ENCODE data around the gene PSAPL1.

Gene PSAPL1

DNA sequence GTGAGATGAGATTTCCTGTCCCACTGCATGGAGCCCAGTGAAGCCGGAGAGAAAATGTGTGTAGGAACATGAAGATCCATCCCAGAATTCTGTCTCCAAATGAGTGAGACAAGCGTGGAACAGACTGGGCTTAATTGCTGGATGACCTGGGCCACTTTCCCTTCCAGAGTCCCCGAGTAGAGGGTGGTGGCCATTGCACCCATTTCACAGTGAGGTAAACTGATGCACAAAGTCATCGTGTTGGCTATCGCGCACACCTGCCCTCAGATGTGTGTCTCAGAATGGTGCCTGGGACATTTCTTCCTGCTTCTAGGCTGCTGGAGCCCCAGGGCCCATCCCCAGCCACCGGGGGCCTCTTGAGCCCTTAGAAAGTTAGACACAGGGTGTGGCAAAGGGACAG lies 43.0 kb upstream of the PSAPL1 start:
- no CpG with 5 or more reads among the region's 7 CpGs for WGBS (ENCODE audit: extremely low coverage, insufficient coverage, insufficient read length)
- no peak for DNase-seq
- Histone ChIP-seq H2AFZ (ENCODE audit: insufficient read depth, low read length, poor library complexity) (no peak overlapping the region), H2BK12ac (ENCODE audit: low read length) (no peak overlapping the region), H3K4me3 (ENCODE audit: low read depth, low read length) (no peak overlapping the region), H3K79me1 (ENCODE audit: low read length) (no peaks in the 10 kb centered on the region), H3K4ac (ENCODE audit: low read depth, low read length) (no peak overlapping the region), H2BK120ac (ENCODE audit: insufficient read depth, low read length, poor library complexity) (no peak overlapping the region), H4K8ac (ENCODE audit: low read depth, low read length) (no peak overlapping the region), H2AK5ac (ENCODE audit: low read length) (no peak overlapping the region), H4K91ac (ENCODE audit: low read depth, low read length) (no peak overlapping the region), H3K4me2 (ENCODE audit: low read length) (no peak overlapping the region), H3K36me3 (ENCODE audit: control insufficient read depth in 1 of 2, insufficient read depth in 2 of 2, low read length in 2 of 2) (no peaks in the 10 kb centered on the region), H3K27ac (ENCODE audit: low read depth, low read length) (no peak overlapping the region), H3K27me3 (ENCODE audit: insufficient read depth, low read length) (no peaks in the 10 kb centered on the region), H3K9ac (ENCODE audit: low read length) (no peak overlapping the region), H3K4me1 (ENCODE audit: control insufficient read depth in 1 of 2, insufficient read depth in 2 of 2, low read length in 2 of 2) (peaks cover 0 to 4% of the 10 kb centered on the region in 2 experiments), H3K23ac (ENCODE audit: low read length) (no peak overlapping the region), H4K12ac (ENCODE audit: low read depth, low read length) (no peak overlapping the region), H3K79me2 (ENCODE audit: control insufficient read depth, insufficient read depth, low read length, poor library complexity) (no peaks in the 10 kb centered on the region), H3K18ac (ENCODE audit: low read length) (no peak overlapping the region), H3K9me3 (ENCODE audit: insufficient read depth, low read depth, low read length) (peaks cover 11% of the 10 kb centered on the region), H2BK5ac (ENCODE audit: low read depth, low read length, poor library complexity) (no peak overlapping the region), H3K14ac (ENCODE audit: low read length) (no peak overlapping the region)

DNA sequence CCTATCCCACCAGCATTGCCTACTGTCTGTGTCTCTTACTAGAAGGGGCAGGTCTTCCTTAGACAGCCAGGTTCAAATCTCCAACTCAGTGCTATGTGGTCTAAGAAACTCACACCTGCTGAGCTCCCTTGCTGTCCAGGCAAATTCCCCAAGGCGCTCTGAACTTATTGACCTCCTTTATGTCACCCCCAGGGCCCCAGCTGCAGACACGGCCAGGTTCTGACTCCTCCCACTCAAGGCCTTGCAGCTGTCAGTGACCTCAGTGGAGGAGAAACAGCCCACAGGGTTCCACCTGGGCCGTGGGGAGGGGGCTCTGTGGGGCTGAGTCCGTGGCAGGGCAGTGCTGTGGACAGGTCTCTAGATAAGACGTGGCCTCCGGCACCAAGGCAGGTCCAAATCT lies 42.1 kb upstream of the PSAPL1 start:
- no peak overlapping the region for H4K91ac ChIP-seq (ENCODE audit: low read depth, low read length)
- no peak overlapping the region for H4K12ac ChIP-seq (ENCODE audit: low read depth, low read length)
- no peak overlapping the region for H3K4me3 ChIP-seq (ENCODE audit: low read depth, low read length)
- H3K4ac ChIP-seq (ENCODE audit: low read depth, low read length) = no peak overlapping the region
- no peaks in the 10 kb centered on the region for H3K36me3 ChIP-seq (ENCODE audit: control insufficient read depth in 1 of 2, insufficient read depth in 2 of 2, low read length in 2 of 2)
- no peak overlapping the region for H3K4me2 ChIP-seq (ENCODE audit: low read length)
- no peak overlapping the region for H2BK120ac ChIP-seq (ENCODE audit: insufficient read depth, low read length, poor library complexity)
- H3K9me3 ChIP-seq (ENCODE audit: insufficient read depth, low read depth, low read length) = peaks cover 11% of the 10 kb centered on the region
- peaks cover 0 to 4% of the 10 kb centered on the region in 2 experiments for H3K4me1 ChIP-seq (ENCODE audit: control insufficient read depth in 1 of 2, insufficient read depth in 2 of 2, low read length in 2 of 2)
- no peak overlapping the region for H2AFZ ChIP-seq (ENCODE audit: insufficient read depth, low read length, poor library complexity)
- H2AK5ac ChIP-seq (ENCODE audit: low read length) = no peak overlapping the region
- no peak overlapping the region for H3K18ac ChIP-seq (ENCODE audit: low read length)
- H4K8ac ChIP-seq (ENCODE audit: low read depth, low read length) = no peak overlapping the region
- H3K79me2 ChIP-seq (ENCODE audit: control insufficient read depth, insufficient read depth, low read length, poor library complexity) = no peaks in the 10 kb centered on the region
- H3K14ac ChIP-seq (ENCODE audit: low read length) = no peak overlapping the region
- no peak overlapping the region for H2BK5ac ChIP-seq (ENCODE audit: low read depth, low read length, poor library complexity)
- no peak overlapping the region for H2BK12ac ChIP-seq (ENCODE audit: low read length)
- no peaks in the 10 kb centered on the region for H3K27me3 ChIP-seq (ENCODE audit: insufficient read depth, low read length)
- no peak overlapping the region for H3K27ac ChIP-seq (ENCODE audit: low read depth, low read length)
- no peak overlapping the region for H3K23ac ChIP-seq (ENCODE audit: low read length)
- H3K79me1 ChIP-seq (ENCODE audit: low read length) = no peaks in the 10 kb centered on the region
- no peak overlapping the region for H3K9ac ChIP-seq (ENCODE audit: low read length)
- DNase-seq = no peak
- WGBS (ENCODE audit: extremely low coverage, insufficient coverage, insufficient read length) = no CpG with 5 or more reads among the region's 6 CpGs

DNA sequence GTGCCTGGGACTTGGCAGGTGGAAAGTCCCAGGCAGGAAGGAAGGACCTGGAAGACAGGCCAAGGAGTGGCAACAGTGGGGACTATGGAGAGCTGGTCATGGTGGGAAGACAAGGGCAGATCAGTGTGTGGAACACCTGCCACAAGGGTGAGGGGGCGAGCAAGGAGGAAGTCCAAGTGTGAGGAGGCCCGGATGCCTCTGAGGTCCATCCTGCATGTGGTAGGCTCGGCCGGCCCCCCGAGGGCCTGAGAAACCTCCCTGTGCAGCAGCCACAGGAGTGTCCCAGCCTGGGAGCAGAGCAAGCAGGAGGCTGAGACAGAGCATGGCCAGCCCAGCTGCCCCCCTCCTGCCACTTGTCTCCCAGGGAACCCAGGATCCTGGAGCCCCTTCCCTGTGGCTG lies 40.5 kb upstream of the PSAPL1 start:
- WGBS (ENCODE audit: extremely low coverage, insufficient coverage, insufficient read length) = no CpG with 5 or more reads among the region's 5 CpGs

DNA sequence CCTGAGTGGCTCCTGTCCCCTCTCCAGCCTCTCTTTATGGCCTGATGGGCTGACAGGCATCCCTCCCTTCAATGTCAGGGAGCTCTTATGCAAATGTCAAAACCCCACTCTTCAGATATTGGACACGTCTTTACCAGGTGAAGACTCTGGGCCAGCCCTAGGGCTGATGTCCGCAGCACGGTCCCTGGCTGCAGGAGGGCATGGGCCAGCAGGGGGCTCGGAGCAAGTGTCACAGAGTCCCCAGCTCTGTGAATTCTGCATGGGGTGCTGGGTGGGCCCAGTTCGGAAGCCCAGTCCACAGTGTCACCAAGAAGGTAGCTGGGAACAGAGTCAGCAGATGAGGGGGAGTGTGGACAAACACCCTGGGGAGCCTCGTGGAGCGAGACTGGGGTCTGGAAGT lies 39.6 kb upstream of the PSAPL1 start:
- no peak overlapping the region for H3K9ac ChIP-seq (ENCODE audit: low read length)
- H3K4me1 ChIP-seq (ENCODE audit: control insufficient read depth in 1 of 2, insufficient read depth in 2 of 2, low read length in 2 of 2) = peaks cover 0 to 4% of the 10 kb centered on the region in 2 experiments
- no peak overlapping the region for H3K14ac ChIP-seq (ENCODE audit: low read length)
- no peak overlapping the region for H3K23ac ChIP-seq (ENCODE audit: low read length)
- no peaks in the 10 kb centered on the region for H3K79me2 ChIP-seq (ENCODE audit: control insufficient read depth, insufficient read depth, low read length, poor library complexity)
- no peak overlapping the region for H3K18ac ChIP-seq (ENCODE audit: low read length)
- no peak overlapping the region for H3K4me2 ChIP-seq (ENCODE audit: low read length)
- no peaks in the 10 kb centered on the region for H3K36me3 ChIP-seq (ENCODE audit: control insufficient read depth in 1 of 2, insufficient read depth in 2 of 2, low read length in 2 of 2)
- H4K91ac ChIP-seq (ENCODE audit: low read depth, low read length) = no peak overlapping the region
- no peak overlapping the region for H3K4ac ChIP-seq (ENCODE audit: low read depth, low read length)
- DNase-seq = no peak
- no peak overlapping the region for H2AK5ac ChIP-seq (ENCODE audit: low read length)
- no peak overlapping the region for H3K27ac ChIP-seq (ENCODE audit: low read depth, low read length)
- no peak overlapping the region for H2BK5ac ChIP-seq (ENCODE audit: low read depth, low read length, poor library complexity)
- H3K9me3 ChIP-seq (ENCODE audit: insufficient read depth, low read depth, low read length) = peaks cover 2% of the 10 kb centered on the region
- H2BK12ac ChIP-seq (ENCODE audit: low read length) = no peak overlapping the region
- no peaks in the 10 kb centered on the region for H3K27me3 ChIP-seq (ENCODE audit: insufficient read depth, low read length)
- no peaks in the 10 kb centered on the region for H3K79me1 ChIP-seq (ENCODE audit: low read length)
- no peak overlapping the region for H4K12ac ChIP-seq (ENCODE audit: low read depth, low read length)
- H4K8ac ChIP-seq (ENCODE audit: low read depth, low read length) = no peak overlapping the region
- H2AFZ ChIP-seq (ENCODE audit: insufficient read depth, low read length, poor library complexity) = no peak overlapping the region
- WGBS (ENCODE audit: extremely low coverage, insufficient coverage, insufficient read length) = no CpG with 5 or more reads among the region's 7 CpGs
- no peak overlapping the region for H3K4me3 ChIP-seq (ENCODE audit: low read depth, low read length)
- H2BK120ac ChIP-seq (ENCODE audit: insufficient read depth, low read length, poor library complexity) = no peak overlapping the region

More for the DNA sequence above, 40.5 kb upstream of the PSAPL1 start:
- H3K4me3 ChIP-seq (ENCODE audit: low read depth, low read length) = no peak overlapping the region
- peaks cover 0 to 4% of the 10 kb centered on the region in 2 experiments for H3K4me1 ChIP-seq (ENCODE audit: control insufficient read depth in 1 of 2, insufficient read depth in 2 of 2, low read length in 2 of 2)
- H3K9me3 ChIP-seq (ENCODE audit: insufficient read depth, low read depth, low read length) = peaks cover 6% of the 10 kb centered on the region
- H2BK120ac ChIP-seq (ENCODE audit: insufficient read depth, low read length, poor library complexity) = no peak overlapping the region
- H2AK5ac ChIP-seq (ENCODE audit: low read length) = no peak overlapping the region
- H3K4ac ChIP-seq (ENCODE audit: low read depth, low read length) = no peak overlapping the region
- H2BK5ac ChIP-seq (ENCODE audit: low read depth, low read length, poor library complexity) = no peak overlapping the region
- H4K8ac ChIP-seq (ENCODE audit: low read depth, low read length) = no peak overlapping the region
- H3K36me3 ChIP-seq (ENCODE audit: control insufficient read depth in 1 of 2, insufficient read depth in 2 of 2, low read length in 2 of 2) = no peaks in the 10 kb centered on the region
- H3K9ac ChIP-seq (ENCODE audit: low read length) = no peak overlapping the region
- H3K27ac ChIP-seq (ENCODE audit: low read depth, low read length) = no peak overlapping the region
- no peaks in the 10 kb centered on the region for H3K27me3 ChIP-seq (ENCODE audit: insufficient read depth, low read length)
- H2BK12ac ChIP-seq (ENCODE audit: low read length) = no peak overlapping the region
- no peak overlapping the region for H2AFZ ChIP-seq (ENCODE audit: insufficient read depth, low read length, poor library complexity)
- no peak overlapping the region for H3K14ac ChIP-seq (ENCODE audit: low read length)
- H3K79me1 ChIP-seq (ENCODE audit: low read length) = no peaks in the 10 kb centered on the region
- no peak overlapping the region for H3K23ac ChIP-seq (ENCODE audit: low read length)
- H3K4me2 ChIP-seq (ENCODE audit: low read length) = no peak overlapping the region
- H4K91ac ChIP-seq (ENCODE audit: low read depth, low read length) = no peak overlapping the region
- no peaks in the 10 kb centered on the region for H3K79me2 ChIP-seq (ENCODE audit: control insufficient read depth, insufficient read depth, low read length, poor library complexity)
- H4K12ac ChIP-seq (ENCODE audit: low read depth, low read length) = no peak overlapping the region
- no peak for DNase-seq
- H3K18ac ChIP-seq (ENCODE audit: low read length) = no peak overlapping the region
